Colonic mucosa (tissue), 4 donors: ENCODE results near the gene CD59. TPM values are rescaled to one million over a fixed set of nuclear protein-coding genes. Genes with fewer than 3 reads are reported as not detected.

Source experiments
- DNase-seq: peaks from one replicate; pipeline ENCODE4 v3.0.0-alpha.2; 2020
- H3K27ac ChIP-seq: fragments of 200-600 bp; one replicate; pipeline ENCODE4 v1.8.0; 2021
- H3K27me3 ChIP-seq: fragments of 200-600 bp; one replicate; pipeline ENCODE4 v1.8.0; 2021
- H3K36me3 ChIP-seq: fragments of 200-600 bp; one replicate; pipeline ENCODE4 v1.8.0; 2021
- H3K4me1 ChIP-seq: fragments of 200-600 bp; one replicate; pipeline ENCODE4 v1.8.0; 2021; ENCODE audit warnings: mild to moderate bottlenecking
- H3K4me3 ChIP-seq: fragments of 200-600 bp; one replicate; pipeline ENCODE4 v1.8.0; 2021
- H3K9ac ChIP-seq, 2 donors: one replicate each; pipeline ENCODE4 v1.7.0; 2013; ENCODE audit warnings: control low read depth in 2 of 2, low read depth in 2 of 2, low read length in 2 of 2
- H3K9me3 ChIP-seq: fragments of 200-600 bp; one replicate; pipeline ENCODE4 v1.8.0; 2021
- CTCF ChIP-seq: fragments of 200-600 bp; IDR thresholded peaks from one replicate; pipeline ENCODE4 v1.8.0; 2022; ENCODE audit warnings: antibody characterized with exemption, mild to moderate bottlenecking
- intact Hi-C: fragments of 100-400 bp; cut with DNase I; formaldehyde crosslinking; loops from one replicate; pipeline ENCODE4 v1.14.1; 2022
- total RNA-seq, 2 donors: library from RNA; stranded (reverse); fragmentation: NEBNext Ultra II Directional in 1 of 2; extraction: Animal tissue kit (Norgen Biotek cat#: 25700) in 1 of 2; gene quantifications; one replicate each; pipeline ENCODE4 v1.2.1, GENCODE V29; 2021
- donor health status: healthy.
- donor health status: DM: no; HTN: no; CAD: no.
- donor health status: DM: no; HTN: no; CAD: no.

Gene CD59, protein sequence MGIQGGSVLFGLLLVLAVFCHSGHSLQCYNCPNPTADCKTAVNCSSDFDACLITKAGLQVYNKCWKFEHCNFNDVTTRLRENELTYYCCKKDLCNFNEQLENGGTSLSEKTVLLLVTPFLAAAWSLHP
- 100 to 1,000 TPM; 268 to 399 TPM for total RNA-seq

DNA sequence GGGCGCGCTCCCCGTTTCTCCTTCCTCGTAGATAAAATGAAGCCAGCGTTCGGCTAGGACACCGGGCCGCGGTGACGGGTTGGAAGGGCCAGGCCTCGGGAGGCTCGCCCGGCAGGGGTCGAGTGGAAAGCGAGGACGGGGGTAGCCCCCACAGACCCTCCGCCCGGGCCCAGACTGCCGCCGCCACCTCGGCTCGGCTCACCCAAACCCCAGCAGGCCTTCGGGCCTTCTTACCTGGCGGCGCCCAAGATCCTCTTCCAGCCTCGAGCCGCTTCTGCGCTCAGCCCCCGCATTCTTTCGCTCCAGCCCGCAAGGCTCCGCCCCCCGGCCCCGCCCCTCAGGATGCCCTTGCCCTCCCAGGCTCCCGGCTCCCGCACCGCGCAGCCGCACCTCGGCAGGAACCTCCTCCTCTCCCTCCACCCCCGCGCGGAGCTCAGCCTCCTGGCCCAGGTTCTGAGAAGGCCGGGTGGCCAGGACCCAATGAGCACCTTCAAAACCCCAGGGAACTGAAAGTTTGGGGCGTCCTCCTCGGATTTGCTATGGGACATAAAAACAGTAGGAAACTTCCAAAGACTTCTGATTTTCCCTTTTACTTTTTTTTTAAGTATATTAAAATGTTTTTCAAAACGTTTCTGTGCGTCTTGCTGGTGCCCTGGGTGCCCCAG, at the start of gene CD59:
CD59 (minus strand) TSS at position 276 of the 665 bp plus-strand sequence. CDS start 13,978 bp downstream, outside the sequence.
- TF ChIP-seq CTCF, result no peak
- Histone ChIP-seq H3K36me3 (no peaks in the 10 kb centered on the region), H3K9me3 (no peaks in the 10 kb centered on the region), H3K4me3 (peak within 1 kb of the TSS; percentile 90), H3K27ac (peak within 1 kb of the TSS; percentile 93), H3K4me1 (peaks cover 9% of the 10 kb centered on the region), H3K9ac (peak within 1 kb of the TSS; percentile 91 to 94), H3K27me3 (no peaks in the 10 kb centered on the region)
- peak; percentile 98 for DNase-seq
- intact Hi-C loops, result loop anchor here (5.0 kb wide), 1 partner anchor 364 kb away; no protein-coding TSS in a partner anchor

GRCh38 chr11:33785609-33786008, 49.4 kb upstream of the CD59 start:
- DNase-seq, result no peak

GRCh38 chr11:33779849-33780528, 43.8 kb upstream of the CD59 start:
- no peak overlapping the region for H3K4me3 ChIP-seq
- H3K9me3 ChIP-seq, result no peaks in the 10 kb centered on the region
- H3K4me1 ChIP-seq, result no peaks in the 10 kb centered on the region
- H3K9ac ChIP-seq, result no peak overlapping the region
- no peak for DNase-seq
- H3K27ac ChIP-seq, result no peak overlapping the region
- no peaks in the 10 kb centered on the region for H3K27me3 ChIP-seq
- TF ChIP-seq CTCF, result no peak
- no peaks in the 10 kb centered on the region for H3K36me3 ChIP-seq
- intact Hi-C loops, result no loop called here

More at GRCh38 chr11:33785609-33786008, 49.4 kb upstream of the CD59 start:
- Histone ChIP-seq H3K9me3 (no peaks in the 10 kb centered on the region), H3K4me3 (no peak overlapping the region), H3K36me3 (no peaks in the 10 kb centered on the region), H3K9ac (no peak overlapping the region), H3K4me1 (no peaks in the 10 kb centered on the region), H3K27me3 (no peaks in the 10 kb centered on the region), H3K27ac (no peak overlapping the region)
- TF ChIP-seq CTCF, result no peak
- intact Hi-C loops, result no loop called here

DNA sequence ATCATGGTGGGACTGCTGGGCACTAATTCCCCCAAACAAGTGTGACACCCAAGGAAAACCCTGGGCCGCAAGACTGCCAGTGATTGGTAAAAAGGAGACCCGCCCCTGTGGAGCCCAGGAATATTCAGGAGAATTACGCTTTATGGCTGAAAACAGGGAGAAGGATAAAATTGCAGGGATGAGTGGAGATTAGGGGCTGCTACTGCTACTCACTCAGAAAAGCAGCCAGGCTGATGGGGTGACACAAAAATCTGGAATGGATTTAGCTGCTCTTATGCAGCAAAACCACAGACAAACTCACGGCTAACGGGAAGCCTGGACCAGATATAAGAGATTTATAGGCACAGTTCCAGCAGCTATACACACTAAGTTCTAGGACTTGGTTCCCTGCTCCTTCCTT, 42.5 kb upstream of the CD59 start:
- DNase-seq, result no peak
- Histone ChIP-seq H3K27me3 (no peaks in the 10 kb centered on the region), H3K4me1 (no peaks in the 10 kb centered on the region), H3K4me3 (no peak overlapping the region), H3K9ac (no peak overlapping the region), H3K9me3 (no peaks in the 10 kb centered on the region), H3K27ac (no peak overlapping the region), H3K36me3 (no peaks in the 10 kb centered on the region)
- intact Hi-C loops, result no loop called here
- no peak for TF ChIP-seq CTCF

GRCh38 chr11:33777906-33778305, 41.7 kb upstream of the CD59 start:
- DNase-seq, result no peak
- Histone ChIP-seq H3K4me3 (no peak overlapping the region), H3K27ac (no peak overlapping the region), H3K9ac (no peak overlapping the region), H3K27me3 (no peaks in the 10 kb centered on the region), H3K4me1 (no peaks in the 10 kb centered on the region), H3K36me3 (no peaks in the 10 kb centered on the region), H3K9me3 (no peaks in the 10 kb centered on the region)
- intact Hi-C loops, result no loop called here
- TF ChIP-seq CTCF, result no peak
